GM18868 (cell line): ENCODE measurements around the gene ITPK1.
A peak's percentile ranks its signal among the peaks of the same experiment; 100 is the strongest.

ENCODE experiments used
- ATAC-seq: cut with Tn5 transposase; IDR thresholded peaks from one replicate; pipeline ENCODE4 v1.9.1; 2021; ENCODE audit warnings: mild to moderate bottlenecking, moderate library complexity; ENCODE audit not compliant: unreplicated experiment

ITPK1 gene

DNA sequence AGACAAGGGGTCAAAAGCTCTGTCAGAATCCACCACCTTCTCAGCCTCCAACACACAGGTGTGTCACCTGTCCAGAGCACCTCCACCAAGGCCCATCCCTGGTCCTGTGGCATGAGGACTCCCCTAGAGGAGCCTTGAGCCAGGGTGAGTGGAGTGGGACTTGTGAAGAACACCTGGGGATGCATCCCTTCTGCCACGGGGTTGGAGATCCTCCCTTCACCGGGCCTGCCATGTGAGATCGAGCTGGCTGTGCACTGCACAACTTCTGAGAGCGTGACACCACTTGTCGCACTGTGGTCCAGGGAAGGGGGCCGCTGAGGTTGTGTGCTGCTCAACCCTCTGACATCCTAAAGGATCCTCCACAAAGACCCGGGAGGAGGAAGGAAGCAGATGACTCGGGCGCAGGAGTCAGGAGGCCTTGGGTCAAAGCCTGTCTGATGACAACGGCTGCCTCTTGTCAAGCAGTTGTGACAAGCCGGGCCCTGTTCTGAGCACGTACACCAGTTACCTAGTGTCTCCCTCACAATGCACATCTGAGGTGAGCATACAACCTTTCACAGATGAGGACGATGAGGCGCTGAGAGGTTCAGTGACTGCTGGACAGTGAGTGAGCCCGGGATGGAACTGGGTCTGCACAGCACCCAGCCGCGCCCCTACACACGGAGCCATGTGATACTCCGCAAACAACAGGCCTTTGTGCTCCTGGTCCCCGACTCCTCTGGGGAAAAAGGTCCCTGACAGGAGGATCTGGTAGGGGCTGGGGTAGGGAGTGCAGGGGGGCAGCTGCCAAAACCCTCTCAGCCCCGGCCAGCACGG is 157.1 kb downstream of the ITPK1 start:
- ATAC-seq, result no peak

DNA sequence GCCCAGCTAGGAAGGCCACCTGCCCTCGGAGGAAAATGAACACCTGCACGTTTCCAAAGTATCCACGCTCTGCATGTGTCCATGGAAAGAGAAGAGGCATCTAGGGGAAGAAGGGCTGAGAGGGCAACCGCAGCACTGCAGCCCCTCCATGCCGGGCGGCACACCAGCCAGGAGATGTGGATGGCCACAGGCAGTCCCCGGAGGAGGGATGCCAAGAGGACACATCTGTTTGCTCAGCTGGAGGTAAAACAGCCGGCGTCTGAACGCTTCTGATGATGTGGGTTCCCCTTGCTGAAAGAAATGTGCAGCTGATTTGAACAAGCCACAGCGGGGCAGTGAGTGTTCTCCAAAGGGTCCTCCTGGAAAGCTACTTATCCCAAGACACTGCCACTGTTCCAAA is 158.8 kb downstream of the ITPK1 start:
- ATAC-seq, result no peak

- no peak for ATAC-seq
Observed at GRCh38 chr14:92955381-92955780, 160.3 kb downstream of the ITPK1 start.

DNA sequence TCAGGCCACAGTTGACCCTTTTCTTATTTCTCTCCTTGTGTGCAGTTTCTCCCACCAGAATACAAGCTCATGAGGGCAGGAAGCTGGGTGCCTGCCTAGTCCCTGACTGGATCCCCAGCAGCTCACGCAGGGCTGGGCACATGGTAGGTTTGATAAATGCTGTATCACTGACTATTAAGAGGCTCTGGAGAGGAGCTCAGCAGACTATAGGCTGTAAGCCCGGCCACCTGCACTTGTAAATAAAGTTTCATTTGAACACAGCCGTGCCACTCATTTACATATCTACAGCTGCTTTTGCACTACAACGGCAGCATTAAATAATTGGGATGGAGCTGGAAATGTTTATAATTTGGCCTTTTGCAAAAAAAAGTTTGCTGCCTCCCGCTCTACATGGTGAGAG is 160.8 kb downstream of the ITPK1 start:
- no peak for ATAC-seq

- ATAC-seq, result no peak
Observed at GRCh38 chr14:92953526-92953925, 162.2 kb downstream of the ITPK1 start.

GRCh38 chr14:92952481-92953298 is 163.0 kb downstream of the ITPK1 start:
- no peak for ATAC-seq

DNA sequence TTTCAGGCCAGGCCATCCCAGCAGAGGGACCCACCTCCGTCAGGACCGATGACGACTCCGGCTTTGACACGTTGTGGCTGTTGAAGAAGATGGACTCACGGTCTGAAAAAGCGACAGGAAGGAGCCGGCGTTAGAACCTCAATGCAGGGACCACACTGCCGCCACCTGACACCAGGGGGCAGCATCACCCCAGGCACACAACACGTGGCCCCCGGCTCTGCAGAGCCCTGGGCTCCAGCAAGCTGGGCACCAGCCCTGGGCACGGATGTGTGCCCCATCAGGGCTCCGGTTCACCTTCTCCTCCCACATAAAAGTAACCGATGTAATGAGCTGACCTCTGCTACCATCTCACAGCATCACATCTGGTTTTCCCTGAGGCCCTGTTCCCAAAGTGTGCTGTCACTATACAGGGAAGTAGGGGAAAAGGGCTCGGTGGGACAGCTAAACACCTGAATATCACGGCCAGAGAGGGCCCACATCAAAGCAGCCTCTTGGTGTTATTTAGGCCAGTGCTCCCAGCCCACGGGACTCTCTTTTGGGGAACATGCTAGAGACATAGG is 163.7 kb downstream of the ITPK1 start:
- peak; percentile 88 for ATAC-seq

GRCh38 chr14:92951261-92951660 is 164.5 kb downstream of the ITPK1 start:
- ATAC-seq, result no peak

GRCh38 chr14:92950773-92951172 is 165.0 kb downstream of the ITPK1 start:
- ATAC-seq, result no peak

DNA sequence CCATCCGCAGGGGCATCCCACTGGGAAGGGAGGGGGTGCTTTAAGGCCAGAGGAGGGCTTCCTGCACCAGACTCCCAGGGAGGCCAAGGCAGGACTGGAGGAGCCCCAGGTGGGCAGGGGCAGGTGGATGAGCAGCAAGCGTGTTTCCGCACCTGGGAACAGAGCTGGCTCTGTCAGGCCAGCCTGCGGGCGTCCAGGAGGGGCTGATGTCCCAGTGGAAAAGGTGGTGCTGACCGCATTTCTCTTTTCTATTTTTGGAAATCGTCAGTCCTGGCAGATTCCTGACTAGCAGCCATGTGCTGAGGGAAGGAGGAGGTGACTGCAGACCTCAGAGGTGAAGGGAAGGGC is 165.6 kb downstream of the ITPK1 start:
- no peak for ATAC-seq

DNA sequence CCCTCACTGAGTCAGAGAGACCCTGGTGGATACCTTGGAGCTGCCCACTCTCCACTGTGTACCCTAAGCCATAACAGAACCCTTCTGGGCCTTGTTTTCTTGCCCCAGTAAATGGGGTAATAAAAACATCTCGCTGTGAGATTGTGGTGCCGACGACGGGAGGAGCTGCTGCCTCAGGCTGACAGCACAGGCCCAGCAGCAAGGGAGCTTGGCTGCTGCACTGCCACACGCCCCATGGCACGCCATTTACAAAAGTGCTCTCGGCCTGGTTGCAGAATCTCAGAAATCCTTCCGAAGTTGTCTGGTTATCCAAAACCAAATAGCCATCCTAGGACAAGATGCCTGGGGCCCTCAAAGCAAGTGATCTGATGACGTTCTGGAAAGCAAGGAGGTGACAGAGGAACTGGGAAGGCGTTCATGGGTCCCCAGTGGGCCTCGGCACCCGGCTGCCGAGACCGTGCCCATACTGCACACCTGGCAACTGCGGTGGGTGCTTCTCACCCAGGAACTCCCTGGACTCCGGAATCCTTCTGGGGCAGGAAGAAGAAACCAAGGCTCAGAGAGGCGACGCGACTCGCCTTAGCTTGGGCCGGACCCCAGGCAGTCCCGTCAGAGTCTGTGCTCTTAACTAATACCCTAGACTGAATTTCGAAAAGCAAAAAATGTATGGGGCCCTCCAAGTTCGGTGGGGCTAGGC is 166.1 kb downstream of the ITPK1 start:
- ATAC-seq, result no peak

GRCh38 chr14:92948647-92949046 is 167.1 kb downstream of the ITPK1 start:
- ATAC-seq, result no peak

DNA sequence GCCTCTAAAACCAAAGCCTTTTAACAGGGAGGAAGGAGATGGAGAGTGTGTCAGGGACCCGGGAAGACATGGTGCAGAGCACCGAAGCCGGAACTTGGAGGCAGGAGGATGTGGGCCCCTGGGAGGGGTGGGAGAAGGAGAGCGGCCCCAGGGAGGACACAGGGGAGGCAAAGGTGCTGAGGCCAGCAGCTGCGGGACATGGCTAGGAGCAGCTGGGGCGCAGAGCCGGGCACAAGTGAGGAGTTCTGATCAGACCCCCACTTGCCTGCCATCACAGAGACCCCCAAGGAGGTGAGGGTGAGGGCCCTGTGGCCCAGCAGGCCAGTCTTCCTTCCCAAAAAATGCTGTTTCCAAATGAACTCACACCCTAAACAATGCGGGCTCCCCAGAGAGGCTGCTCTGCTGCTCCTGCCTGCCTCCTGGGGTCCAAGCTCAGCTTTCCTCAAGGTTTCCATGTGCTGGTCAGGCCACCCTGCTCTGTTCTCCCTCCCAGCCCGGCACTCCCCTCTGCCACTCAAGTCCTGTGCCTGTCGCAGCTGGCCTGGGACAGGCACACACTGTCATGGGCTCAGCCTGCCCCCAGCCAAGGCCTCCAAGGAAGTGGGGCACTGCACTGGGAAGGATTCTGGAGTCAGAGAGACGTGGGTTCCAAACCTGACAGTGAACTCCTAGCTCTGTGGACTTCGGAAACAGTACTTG is 168.7 kb downstream of the ITPK1 start:
- no peak for ATAC-seq

DNA sequence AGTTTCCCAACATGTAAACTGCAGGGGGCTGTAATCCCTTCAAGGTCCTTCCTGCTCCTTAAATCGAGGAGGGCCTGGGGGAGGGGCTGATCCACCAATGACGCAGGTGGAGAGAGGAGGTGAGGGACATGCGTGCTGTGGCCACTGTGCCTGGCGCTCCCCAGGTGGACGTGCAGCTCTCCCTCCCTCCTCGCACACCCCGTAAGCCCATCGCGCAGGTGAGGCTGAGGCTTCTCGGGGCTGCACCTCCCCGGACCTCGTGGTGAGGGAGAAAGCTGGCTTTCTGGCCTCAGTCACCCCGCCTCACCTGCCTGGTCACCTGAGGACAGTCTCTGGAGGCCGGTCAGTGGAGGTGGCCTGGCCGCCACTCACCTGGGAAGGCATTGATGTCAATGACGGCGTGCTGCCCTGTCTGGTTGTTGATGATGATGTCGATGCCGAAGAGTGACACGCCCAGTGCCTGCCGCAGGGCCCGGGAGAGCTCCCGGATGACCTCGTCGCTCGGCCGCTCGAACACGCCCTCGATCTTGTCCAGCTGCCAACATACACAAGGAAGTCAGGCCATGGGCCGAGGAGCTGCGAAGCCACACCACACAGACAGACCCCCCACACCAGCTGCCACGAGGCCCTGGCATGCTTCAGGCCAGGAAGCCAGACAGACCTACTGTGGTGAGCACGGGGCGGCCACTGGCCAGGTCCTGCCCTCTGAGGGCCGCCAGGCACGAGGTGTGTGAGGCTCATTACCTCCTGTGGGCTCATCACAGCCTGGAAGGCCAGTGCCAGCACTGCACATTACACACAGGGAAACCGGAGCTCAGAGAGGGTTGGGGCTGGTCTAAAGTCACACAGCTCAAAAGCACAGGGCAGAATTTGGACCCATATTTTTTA is 169.5 kb downstream of the ITPK1 start:
- ATAC-seq, result no peak

- ATAC-seq, result no peak
Observed at GRCh38 chr14:92945544-92945943, 170.2 kb downstream of the ITPK1 start.

DNA sequence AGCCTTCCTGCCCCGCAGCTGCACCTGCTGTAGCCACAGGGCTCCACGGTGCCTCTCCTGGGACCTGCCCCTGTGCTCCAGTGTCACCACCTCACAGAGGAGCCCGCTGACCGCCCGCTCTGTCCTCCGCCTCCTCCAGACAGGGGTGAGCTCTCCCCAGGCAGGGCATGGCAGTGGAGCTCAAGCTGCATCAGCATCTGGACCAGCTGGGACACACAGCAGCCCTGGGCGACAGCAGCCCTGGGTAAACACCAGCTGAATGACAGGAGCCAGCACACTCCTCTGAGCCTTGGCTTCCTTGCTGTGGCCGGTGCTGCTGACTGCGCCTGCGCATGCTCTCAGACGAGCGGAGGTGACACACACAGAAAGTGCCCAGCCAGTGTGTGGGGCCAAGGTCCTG is 170.7 kb downstream of the ITPK1 start:
- no peak for ATAC-seq

DNA sequence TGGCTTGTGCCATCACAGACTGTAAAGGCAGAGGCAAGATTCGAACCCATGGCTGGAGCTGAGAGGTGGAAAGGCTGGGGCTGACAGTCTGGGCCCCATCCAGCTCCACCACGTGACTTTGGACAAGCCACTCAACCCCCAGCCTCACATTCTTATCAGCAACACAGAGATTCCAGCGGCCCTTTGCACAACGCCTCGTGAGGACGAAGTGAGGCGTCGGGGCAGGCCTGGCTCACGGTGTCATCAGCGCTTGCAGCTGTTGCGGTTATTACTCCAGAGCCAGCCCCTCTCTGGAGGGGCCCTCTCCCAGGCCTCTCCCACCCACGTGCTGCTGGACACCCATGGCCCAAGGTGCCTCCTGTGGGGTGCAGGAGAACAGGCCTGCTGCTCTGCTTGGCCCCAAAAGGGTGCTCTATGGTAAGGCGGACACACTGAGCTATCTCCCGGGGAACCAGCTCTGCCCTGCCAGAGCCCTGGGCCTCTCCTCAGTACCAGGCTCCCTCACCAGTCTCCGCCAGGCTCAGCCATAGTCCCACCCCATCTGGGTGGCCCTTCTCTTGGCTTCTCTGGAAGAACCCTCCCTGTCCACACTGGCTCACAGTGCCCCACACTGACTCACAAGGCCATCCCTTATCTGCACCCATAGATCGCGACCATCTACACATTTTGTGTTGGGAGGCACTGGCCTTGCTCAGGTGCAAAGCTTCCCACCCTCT is 171.7 kb downstream of the ITPK1 start:
- no peak for ATAC-seq

- no peak for ATAC-seq
Observed at GRCh38 chr14:92942976-92943710, 172.6 kb downstream of the ITPK1 start.
